Duodenal mucosa (tissue), 2 donors: ENCODE data around the gene MPPE1.

Source experiments
- H3K27ac ChIP-seq: one replicate; pipeline ENCODE4 v1.7.0; 2013; ENCODE audit warnings: low read depth, low read length
- H3K27me3 ChIP-seq, 2 donors: one replicate each; pipeline ENCODE4 v1.7.0; 2013; ENCODE audit warnings: low read length in 2 of 2, control low read depth in 1 of 2; ENCODE audit not compliant: insufficient read depth in 2 of 2, control insufficient read depth in 1 of 2
- H3K36me3 ChIP-seq, 2 donors: one replicate each; pipeline ENCODE4 v1.7.0; 2013; ENCODE audit warnings: low read length in 2 of 2, control low read depth in 1 of 2; ENCODE audit not compliant: insufficient read depth in 2 of 2, control insufficient read depth in 1 of 2
- H3K4me1 ChIP-seq, 2 donors: one replicate each; pipeline ENCODE4 v1.7.0; 2013; ENCODE audit warnings: low read length in 2 of 2, control low read depth in 1 of 2; ENCODE audit not compliant: insufficient read depth in 2 of 2, control insufficient read depth in 1 of 2
- H3K4me3 ChIP-seq, 2 donors: one replicate each; pipeline ENCODE4 v1.7.0; 2013; ENCODE audit warnings: low read length in 2 of 2, low read depth in 1 of 2
- H3K9ac ChIP-seq, 2 donors: one replicate each; pipeline ENCODE4 v1.7.0; 2013; ENCODE audit warnings: low read length in 2 of 2, low read depth in 1 of 2
- H3K9me3 ChIP-seq, 2 donors: one replicate each; pipeline ENCODE4 v1.7.0; 2013; ENCODE audit warnings: low read length in 2 of 2, control low read depth in 1 of 2; ENCODE audit not compliant: control insufficient read depth in 1 of 2

MPPE1 gene

GRCh38 chr18:11845654-11846053 is 62.5 kb downstream of the MPPE1 start:
- H3K36me3 ChIP-seq: no peaks in the 10 kb centered on the region
- H3K9me3 ChIP-seq: no peaks in the 10 kb centered on the region
- H3K4me1 ChIP-seq: peaks cover 7 to 11% of the 10 kb centered on the region in 2 donors
- H3K9ac ChIP-seq: no peak overlapping the region
- H3K27ac ChIP-seq: no peak overlapping the region
- no peaks in the 10 kb centered on the region for H3K27me3 ChIP-seq
- no peak overlapping the region for H3K4me3 ChIP-seq

DNA sequence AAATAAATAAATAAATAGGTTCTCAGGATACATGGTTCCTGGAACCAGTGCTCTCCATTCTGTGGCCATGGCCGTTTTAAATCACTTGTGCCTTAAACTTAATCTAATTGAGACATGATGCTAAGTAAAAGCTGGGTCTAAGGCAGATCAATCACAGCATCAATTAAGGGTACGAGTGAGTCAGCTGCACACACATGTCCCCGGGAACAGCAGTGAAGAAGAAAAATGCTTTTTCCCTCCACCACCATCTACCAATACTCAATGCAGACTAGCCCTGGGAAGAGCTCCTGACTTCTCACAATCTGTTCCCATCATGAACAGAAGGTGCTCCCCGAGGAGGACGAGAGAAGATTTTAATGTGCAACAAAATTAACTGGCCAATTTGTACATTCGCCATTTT is 63.7 kb downstream of the MPPE1 start:
- no peak overlapping the region for H3K27ac ChIP-seq
- no peak overlapping the region for H3K4me3 ChIP-seq
- H3K36me3 ChIP-seq: no peaks in the 10 kb centered on the region
- no peak overlapping the region for H3K9ac ChIP-seq
- H3K27me3 ChIP-seq: no peaks in the 10 kb centered on the region
- H3K9me3 ChIP-seq: no peaks in the 10 kb centered on the region
- peaks cover 0 to under 1% of the 10 kb centered on the region in 2 donors for H3K4me1 ChIP-seq

- Histone ChIP-seq H3K9me3 (no peaks in the 10 kb centered on the region), H3K36me3 (no peaks in the 10 kb centered on the region), H3K27ac (no peak overlapping the region), H3K4me3 (no peak overlapping the region), H3K9ac (no peak overlapping the region), H3K4me1 (no peaks in the 10 kb centered on the region), H3K27me3 (no peaks in the 10 kb centered on the region)
Measured at GRCh38 chr18:11842562-11842961, 65.6 kb downstream of the MPPE1 start.

- no peaks in the 10 kb centered on the region for H3K4me1 ChIP-seq
- no peaks in the 10 kb centered on the region for H3K9me3 ChIP-seq
- no peak overlapping the region for H3K27ac ChIP-seq
- H3K9ac ChIP-seq: no peak overlapping the region
- H3K4me3 ChIP-seq: no peak overlapping the region
- no peaks in the 10 kb centered on the region for H3K27me3 ChIP-seq
- no peaks in the 10 kb centered on the region for H3K36me3 ChIP-seq
Measured at GRCh38 chr18:11840493-11840892, 67.6 kb downstream of the MPPE1 start.

DNA sequence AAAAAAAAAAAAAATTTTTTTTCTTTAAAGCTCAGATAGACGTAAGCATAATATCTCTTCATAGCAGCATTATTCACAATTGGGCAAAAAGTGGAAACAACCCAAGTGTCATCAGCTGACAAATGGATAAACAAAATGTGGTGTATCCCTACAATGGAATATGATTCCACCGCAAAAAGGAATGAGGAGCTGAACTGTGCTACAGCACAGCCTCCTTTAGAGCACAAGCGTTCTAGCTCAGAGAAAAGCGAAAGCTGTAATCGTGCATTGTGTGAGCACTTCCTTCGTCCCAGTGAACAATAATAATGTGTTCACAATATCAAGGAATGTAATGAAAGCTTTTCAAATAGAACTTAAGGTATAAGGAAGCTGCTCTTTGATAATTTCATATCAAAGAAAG is 68.6 kb downstream of the MPPE1 start:
- no peak overlapping the region for H3K27ac ChIP-seq
- H3K4me3 ChIP-seq: no peak overlapping the region
- no peaks in the 10 kb centered on the region for H3K27me3 ChIP-seq
- no peaks in the 10 kb centered on the region for H3K4me1 ChIP-seq
- no peaks in the 10 kb centered on the region for H3K36me3 ChIP-seq
- H3K9ac ChIP-seq: no peak overlapping the region
- no peaks in the 10 kb centered on the region for H3K9me3 ChIP-seq

GRCh38 chr18:11834772-11835171 is 73.3 kb downstream of the MPPE1 start:
- H3K9ac ChIP-seq: no peak overlapping the region

More at GRCh38 chr18:11834772-11835171, 73.3 kb downstream of the MPPE1 start:
- Histone ChIP-seq H3K27me3 (no peaks in the 10 kb centered on the region), H3K36me3 (no peaks in the 10 kb centered on the region), H3K4me3 (no peak overlapping the region), H3K4me1 (no peaks in the 10 kb centered on the region), H3K27ac (no peak overlapping the region), H3K9me3 (no peaks in the 10 kb centered on the region)
